ENCODE data around the gene UBE3D. TPM values are rescaled to one million over a fixed set of nuclear protein-coding genes. Genes with fewer than 3 reads are reported as not detected.
A peak's percentile ranks its signal among the peaks of the same experiment; 100 is the strongest.

UBE3D gene
- total and polyA plus RNA-seq, 7 donors = 1.6 to 10.7 (median 8.0) TPM

DNA sequence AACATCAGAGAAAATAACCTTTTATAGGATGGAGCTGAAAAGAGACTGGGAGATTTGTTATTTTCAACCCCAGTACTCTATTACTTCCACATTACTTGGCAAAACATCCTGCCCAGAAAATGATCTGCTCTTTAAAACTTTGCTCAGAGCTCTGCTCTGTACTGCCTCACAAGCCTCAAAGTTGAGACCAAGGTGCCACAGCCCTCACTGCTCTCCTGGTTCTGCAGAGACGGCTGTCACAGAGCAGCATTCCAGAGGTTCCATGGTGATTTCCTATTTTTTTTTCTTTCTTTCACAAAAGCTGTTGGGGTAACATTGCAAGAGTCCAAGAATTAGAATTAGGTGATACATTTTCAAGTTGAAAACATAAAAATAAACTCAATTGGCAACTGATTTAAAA is 155.2 kb downstream of the UBE3D start:
- no peaks in the 10 kb centered on the region for H3K36me3 ChIP-seq
- no peak overlapping the region for H3K4me3 ChIP-seq
- no peak overlapping the region for H3K27ac ChIP-seq
- no peaks in the 10 kb centered on the region for H3K4me1 ChIP-seq
- no peaks in the 10 kb centered on the region for H3K9me3 ChIP-seq
- no peaks in the 10 kb centered on the region for H3K27me3 ChIP-seq
- 48 to 82% methylated on average over 1 of the region's 1 CpG for WGBS, 2 donors
- intact Hi-C loops (cut with DNase I) = no loop called here
- no peak for DNase-seq
- TF ChIP-seq POLR2AphosphoS5 (IDR thresholded peaks at IDR 0.05) = no peak
- TF ChIP-seq POLR2A (IDR thresholded peaks at IDR 0.05) = no peak
- TF ChIP-seq, protein P1, sequence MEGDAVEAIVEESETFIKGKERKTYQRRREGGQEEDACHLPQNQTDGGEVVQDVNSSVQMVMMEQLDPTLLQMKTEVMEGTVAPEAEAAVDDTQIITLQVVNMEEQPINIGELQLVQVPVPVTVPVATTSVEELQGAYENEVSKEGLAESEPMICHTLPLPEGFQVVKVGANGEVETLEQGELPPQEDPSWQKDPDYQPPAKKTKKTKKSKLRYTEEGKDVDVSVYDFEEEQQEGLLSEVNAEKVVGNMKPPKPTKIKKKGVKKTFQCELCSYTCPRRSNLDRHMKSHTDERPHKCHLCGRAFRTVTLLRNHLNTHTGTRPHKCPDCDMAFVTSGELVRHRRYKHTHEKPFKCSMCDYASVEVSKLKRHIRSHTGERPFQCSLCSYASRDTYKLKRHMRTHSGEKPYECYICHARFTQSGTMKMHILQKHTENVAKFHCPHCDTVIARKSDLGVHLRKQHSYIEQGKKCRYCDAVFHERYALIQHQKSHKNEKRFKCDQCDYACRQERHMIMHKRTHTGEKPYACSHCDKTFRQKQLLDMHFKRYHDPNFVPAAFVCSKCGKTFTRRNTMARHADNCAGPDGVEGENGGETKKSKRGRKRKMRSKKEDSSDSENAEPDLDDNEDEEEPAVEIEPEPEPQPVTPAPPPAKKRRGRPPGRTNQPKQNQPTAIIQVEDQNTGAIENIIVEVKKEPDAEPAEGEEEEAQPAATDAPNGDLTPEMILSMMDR (IDR thresholded peaks at IDR 0.05) = no peak
- TF ChIP-seq EP300 (IDR thresholded peaks at IDR 0.05) = no peak

DNA sequence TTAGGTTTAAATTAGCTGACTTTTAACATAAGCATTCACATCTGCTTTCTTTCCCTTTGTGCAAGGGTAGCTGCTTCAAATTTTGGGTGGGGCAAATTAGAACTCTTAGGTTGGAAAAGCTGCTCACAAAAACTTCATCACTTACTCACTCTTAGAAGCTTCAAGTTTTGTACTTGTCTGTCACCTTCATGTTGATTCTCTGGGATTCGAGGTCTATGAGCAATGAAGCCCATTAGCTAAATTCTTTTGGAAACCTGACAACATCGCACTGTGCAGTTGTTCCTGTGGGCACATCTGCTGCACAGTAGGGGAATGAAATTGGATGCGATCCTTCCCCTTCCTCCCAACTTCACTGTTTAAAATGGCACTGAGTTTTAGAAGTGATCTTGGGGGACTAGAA is 156.1 kb downstream of the UBE3D start:
- 91 to 96% methylated on average over 3 of the region's 3 CpGs for WGBS, 2 donors
- DNase-seq = no peak
- Histone ChIP-seq H3K27me3 (no peaks in the 10 kb centered on the region), H3K9me3 (no peaks in the 10 kb centered on the region), H3K36me3 (no peaks in the 10 kb centered on the region), H3K27ac (no peak overlapping the region), H3K4me3 (no peak overlapping the region), H3K4me1 (no peaks in the 10 kb centered on the region)
- intact Hi-C loops (cut with DNase I) = no loop called here
- no peak for TF ChIP-seq POLR2A (IDR thresholded peaks at IDR 0.05)
- TF ChIP-seq EP300 (IDR thresholded peaks at IDR 0.05) = no peak
- TF ChIP-seq, protein P1 (IDR thresholded peaks at IDR 0.05) = no peak
- no peak for TF ChIP-seq POLR2AphosphoS5 (IDR thresholded peaks at IDR 0.05)

DNA sequence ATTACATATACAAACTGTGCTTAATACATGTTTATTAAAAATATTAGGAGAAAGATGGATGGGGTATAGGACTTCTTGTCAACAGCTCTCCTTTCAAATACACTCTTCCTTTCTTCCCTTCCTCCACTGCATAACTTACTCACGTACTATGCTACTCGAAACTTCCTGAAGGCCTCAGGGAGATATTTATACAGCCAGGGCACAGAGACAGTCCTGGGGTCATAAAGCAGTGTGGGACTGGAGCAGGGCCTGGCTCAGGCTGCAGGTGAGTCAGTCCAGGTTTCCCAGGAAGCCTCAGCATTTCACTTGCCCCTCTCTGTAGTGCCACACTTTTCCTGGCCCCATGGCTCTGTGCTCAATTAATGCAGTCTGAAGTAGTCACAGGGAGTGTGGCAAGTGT is 157.0 kb downstream of the UBE3D start:
- peak overlapping the region in 1 of 4 donors; percentile 38 for H3K27ac ChIP-seq
- H3K27me3 ChIP-seq = no peaks in the 10 kb centered on the region
- no peak overlapping the region for H3K4me3 ChIP-seq
- no peaks in the 10 kb centered on the region for H3K4me1 ChIP-seq
- intact Hi-C loops (cut with DNase I) = no loop called here
- WGBS, 2 donors = 27 to 62% methylated on average over 2 of the region's 2 CpGs
- H3K36me3 ChIP-seq = no peaks in the 10 kb centered on the region
- H3K9me3 ChIP-seq = no peaks in the 10 kb centered on the region
- DNase-seq = no peak
- TF ChIP-seq POLR2AphosphoS5 (IDR thresholded peaks at IDR 0.05) (no peak), EP300 (IDR thresholded peaks at IDR 0.05) (no peak), POLR2A (IDR thresholded peaks at IDR 0.05) (no peak)
- TF ChIP-seq, protein P1 (IDR thresholded peaks at IDR 0.05) = no peak

DNA sequence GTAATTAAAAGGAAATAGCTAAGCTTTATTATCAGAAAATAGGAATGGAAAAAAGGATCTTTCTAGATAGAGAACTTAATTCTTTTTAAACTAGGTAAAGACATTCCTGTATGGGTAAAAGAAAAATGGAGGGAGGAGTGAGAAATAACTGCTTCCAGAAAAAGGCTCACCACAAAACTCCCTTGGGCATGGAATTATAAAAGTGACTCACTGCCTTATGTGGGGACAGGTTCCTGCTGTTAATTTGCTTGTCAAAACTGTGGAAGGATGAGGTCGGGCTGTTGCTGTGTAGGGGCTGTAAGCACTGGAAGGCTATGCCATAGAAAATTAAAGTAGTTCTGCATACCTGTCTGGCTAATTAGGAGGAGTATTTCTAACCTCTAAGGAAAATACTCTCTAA is 158.7 kb downstream of the UBE3D start:
- Histone ChIP-seq H3K4me3 (no peak overlapping the region), H3K27me3 (no peaks in the 10 kb centered on the region), H3K9me3 (no peaks in the 10 kb centered on the region), H3K4me1 (no peaks in the 10 kb centered on the region), H3K27ac (no peak overlapping the region), H3K36me3 (no peaks in the 10 kb centered on the region)
- DNase-seq = no peak
- 43 to 47% methylated on average over 1 of the region's 1 CpG for WGBS, 2 donors
- TF ChIP-seq EP300 (IDR thresholded peaks at IDR 0.05) (no peak), POLR2AphosphoS5 (IDR thresholded peaks at IDR 0.05) (no peak), POLR2A (IDR thresholded peaks at IDR 0.05) (no peak)
- intact Hi-C loops (cut with DNase I) = no loop called here

DNA sequence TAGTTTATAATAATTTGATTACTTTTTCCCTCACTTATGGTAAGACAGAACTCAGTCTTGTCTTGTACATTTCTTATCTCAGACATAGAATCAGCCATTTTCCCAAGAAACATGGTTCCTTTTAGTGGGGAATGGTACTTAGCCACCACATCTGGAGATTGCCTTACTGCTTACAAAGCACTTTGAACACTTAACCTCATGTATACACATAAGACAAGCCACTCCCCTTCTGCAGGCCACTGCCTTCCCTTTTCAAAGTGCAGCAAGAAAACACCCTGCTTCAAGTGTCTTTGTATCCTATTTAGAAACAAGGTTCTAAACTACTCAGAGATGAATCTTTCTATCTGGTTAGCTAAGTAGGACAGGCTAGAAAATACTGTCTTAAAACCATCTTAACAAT is 159.2 kb downstream of the UBE3D start:
- no peak overlapping the region for H3K27ac ChIP-seq
- intact Hi-C loops (cut with DNase I) = no loop called here
- no peak for DNase-seq
- H3K4me1 ChIP-seq = no peaks in the 10 kb centered on the region
- no peaks in the 10 kb centered on the region for H3K27me3 ChIP-seq
- no peaks in the 10 kb centered on the region for H3K36me3 ChIP-seq
- TF ChIP-seq POLR2A (IDR thresholded peaks at IDR 0.05) = no peak
- no peak for TF ChIP-seq EP300 (IDR thresholded peaks at IDR 0.05)
- no peak for TF ChIP-seq POLR2AphosphoS5 (IDR thresholded peaks at IDR 0.05)
- TF ChIP-seq, protein P1 (IDR thresholded peaks at IDR 0.05) = no peak
- H3K4me3 ChIP-seq = no peak overlapping the region
- H3K9me3 ChIP-seq = no peaks in the 10 kb centered on the region

Data from sigmoid colon (tissue), 7 donors.